ENCODE data around the gene SETD6. TPM values are rescaled to one million over a fixed set of nuclear protein-coding genes. Genes with fewer than 3 reads are reported as not detected.

The SETD6 gene
- total RNA-seq, 3 donors from 2014 or later: 12.8 to 17.5 (median 14.2) TPM

DNA sequence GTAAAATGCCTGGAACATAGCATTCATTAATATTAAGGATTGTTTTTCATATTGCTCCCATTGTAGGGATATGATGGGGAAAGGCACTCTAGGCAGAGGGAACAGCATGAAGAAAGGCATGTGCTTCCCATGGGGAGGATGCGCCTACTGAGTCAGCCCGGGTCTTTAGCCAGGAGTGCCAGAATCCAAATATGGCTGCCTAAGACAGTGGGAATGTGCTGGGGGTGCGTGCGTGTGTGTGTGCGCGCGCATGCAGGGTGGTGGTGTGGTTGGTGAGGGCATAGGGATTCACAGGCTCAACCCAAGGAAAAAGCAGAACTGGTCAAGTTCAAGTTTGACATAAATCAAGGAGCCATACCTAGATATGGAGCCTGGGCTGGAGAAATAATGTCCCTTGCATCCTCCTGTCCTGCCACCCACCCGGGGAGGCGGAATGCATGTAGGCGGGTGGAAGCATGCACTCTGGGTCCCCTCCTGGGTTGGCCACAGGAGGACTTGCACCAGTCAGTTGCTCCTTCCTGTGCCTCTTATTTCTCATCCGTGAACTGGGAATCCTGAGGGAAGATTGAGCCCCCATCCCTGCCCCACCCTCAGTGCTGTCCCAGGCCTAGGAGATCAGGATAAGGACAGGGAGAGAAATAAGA is 34.0 kb upstream of the SETD6 start:
- intact Hi-C loops (cut with DNase I, micrococcal nuclease): no loop called here
- TF ChIP-seq, protein P1, sequence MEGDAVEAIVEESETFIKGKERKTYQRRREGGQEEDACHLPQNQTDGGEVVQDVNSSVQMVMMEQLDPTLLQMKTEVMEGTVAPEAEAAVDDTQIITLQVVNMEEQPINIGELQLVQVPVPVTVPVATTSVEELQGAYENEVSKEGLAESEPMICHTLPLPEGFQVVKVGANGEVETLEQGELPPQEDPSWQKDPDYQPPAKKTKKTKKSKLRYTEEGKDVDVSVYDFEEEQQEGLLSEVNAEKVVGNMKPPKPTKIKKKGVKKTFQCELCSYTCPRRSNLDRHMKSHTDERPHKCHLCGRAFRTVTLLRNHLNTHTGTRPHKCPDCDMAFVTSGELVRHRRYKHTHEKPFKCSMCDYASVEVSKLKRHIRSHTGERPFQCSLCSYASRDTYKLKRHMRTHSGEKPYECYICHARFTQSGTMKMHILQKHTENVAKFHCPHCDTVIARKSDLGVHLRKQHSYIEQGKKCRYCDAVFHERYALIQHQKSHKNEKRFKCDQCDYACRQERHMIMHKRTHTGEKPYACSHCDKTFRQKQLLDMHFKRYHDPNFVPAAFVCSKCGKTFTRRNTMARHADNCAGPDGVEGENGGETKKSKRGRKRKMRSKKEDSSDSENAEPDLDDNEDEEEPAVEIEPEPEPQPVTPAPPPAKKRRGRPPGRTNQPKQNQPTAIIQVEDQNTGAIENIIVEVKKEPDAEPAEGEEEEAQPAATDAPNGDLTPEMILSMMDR (IDR thresholded peaks at IDR 0.05): no peak
- no peaks in the 10 kb centered on the region for H3K9me3 ChIP-seq

DNA sequence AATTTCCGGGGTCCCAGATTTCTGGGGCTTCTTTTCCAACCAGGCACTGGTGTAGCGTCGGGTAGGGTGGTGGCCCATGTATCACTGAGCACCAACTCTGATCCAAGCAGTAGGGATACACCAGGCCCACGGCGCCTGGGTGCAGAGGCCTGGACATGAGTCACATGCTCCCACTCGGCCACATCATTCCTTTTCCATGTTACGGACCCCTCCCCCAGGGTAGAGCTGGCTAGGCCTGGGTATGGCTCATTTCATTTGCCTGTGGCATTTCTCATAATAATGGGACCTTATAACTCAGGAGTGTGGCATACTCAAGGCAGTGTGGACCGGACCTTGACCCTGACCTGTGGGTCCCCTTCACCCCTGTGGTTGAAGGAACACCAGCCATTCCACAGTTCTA is 33.4 kb upstream of the SETD6 start:
- Histone ChIP-seq H3K36me3 (ENCODE audit: low read depth) (no peaks in the 10 kb centered on the region), H3K4me3 (no peak overlapping the region), H3K9me3 (no peaks in the 10 kb centered on the region), H3K4me1 (ENCODE audit: low read depth) (no peaks in the 10 kb centered on the region)
- TF ChIP-seq, protein P1 (IDR thresholded peaks at IDR 0.05): no peak
- DNase-seq: no peak
- intact Hi-C loops (cut with DNase I, micrococcal nuclease): no loop called here
- ATAC-seq: no peak

More for the DNA sequence above, 34.0 kb upstream of the SETD6 start:
- no peak overlapping the region for H3K4me3 ChIP-seq
- ATAC-seq (no peak), DNase-seq (no peak)
- H3K36me3 ChIP-seq (ENCODE audit: low read depth): no peaks in the 10 kb centered on the region
- H3K4me1 ChIP-seq (ENCODE audit: low read depth): no peaks in the 10 kb centered on the region

DNA sequence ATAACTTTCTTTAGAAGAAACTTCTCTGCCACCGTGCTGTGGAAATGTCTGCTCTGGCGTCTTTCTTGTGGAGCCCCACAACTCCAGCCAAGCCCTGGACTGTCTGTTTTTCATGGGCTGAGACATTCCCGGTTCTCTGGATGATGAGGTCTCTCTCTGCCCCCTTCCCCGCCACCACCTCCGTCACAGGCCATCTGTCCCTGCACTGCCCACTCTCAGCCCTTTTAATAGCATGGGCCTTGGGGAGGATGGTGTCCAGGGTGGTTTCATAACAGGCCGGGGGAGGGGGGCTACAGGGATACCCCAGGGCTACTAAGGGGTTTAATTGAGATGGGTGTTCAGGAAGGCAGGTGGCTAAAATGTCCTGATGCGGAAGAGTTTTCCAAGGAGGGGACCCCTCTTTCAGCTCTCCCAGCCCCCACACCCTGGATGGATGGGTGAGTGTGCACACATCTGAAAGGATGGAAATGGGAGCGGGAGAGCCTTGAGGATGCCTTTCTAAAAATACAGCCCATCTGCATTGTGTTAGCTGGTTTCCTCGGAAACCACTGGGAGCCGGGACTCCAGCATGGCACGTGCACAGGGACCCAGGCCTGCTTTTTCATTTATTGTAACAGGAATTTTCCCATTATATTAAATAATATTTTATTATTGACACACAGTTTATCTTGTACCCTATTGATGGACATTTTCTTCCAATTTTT is 30.0 kb upstream of the SETD6 start:
- H3K9me3 ChIP-seq: no peaks in the 10 kb centered on the region
- ATAC-seq (no peak), DNase-seq (no peak)
- H3K36me3 ChIP-seq (ENCODE audit: low read depth): no peaks in the 10 kb centered on the region
- peaks cover 5% of the 10 kb centered on the region for H3K4me1 ChIP-seq (ENCODE audit: low read depth)
- H3K4me3 ChIP-seq: no peak overlapping the region
- intact Hi-C loops (cut with DNase I, micrococcal nuclease): loop anchor here (5.0 kb wide), 1 partner anchor 148 kb away; no protein-coding TSS in a partner anchor
- TF ChIP-seq, protein P1 (IDR thresholded peaks at IDR 0.05): no peak

DNA sequence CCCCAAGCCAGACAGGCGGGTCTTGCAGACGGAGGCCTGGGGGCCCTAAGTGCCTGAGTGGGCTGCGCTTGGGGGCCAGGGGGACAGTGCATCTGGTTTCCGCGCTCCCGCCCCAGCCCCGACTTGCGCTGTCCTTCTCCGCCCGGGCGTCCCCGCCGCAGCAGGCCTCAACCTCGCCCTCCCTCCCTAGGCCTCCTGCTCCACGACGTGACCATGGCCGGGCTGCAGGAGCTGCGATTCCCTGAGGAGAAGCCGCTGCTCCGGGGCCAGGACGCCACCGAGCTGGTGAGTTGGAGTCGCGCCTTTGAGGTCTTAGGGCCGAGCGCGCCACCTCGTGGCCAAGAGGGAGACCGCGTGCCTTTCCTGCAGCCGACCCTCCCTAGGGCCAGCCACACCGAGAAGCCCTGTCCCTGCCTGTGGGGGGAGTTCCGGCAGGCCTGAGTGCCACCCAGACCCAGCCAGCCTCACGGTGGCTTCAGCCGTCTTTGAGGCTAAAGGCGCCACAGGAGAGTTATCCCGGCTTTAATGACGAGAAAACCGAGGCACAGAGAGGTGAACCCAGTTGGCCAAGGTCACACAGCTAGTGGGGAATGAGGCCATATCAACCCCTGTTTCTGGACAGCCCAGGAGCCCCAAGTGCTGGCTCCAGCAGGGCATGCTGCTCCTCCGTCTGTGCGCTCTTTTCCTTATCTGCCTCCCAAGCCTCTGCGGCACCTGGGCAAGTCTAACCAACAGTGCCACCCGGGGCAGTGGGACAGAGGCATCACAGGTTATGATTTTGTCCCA is 27.6 kb upstream of the SETD6 start:
- intact Hi-C loops (cut with DNase I, micrococcal nuclease): loop anchor here (5.0 kb wide), 1 partner anchor 150 kb away; no protein-coding TSS in a partner anchor
- Histone ChIP-seq H3K9me3 (no peaks in the 10 kb centered on the region), H3K4me1 (ENCODE audit: low read depth) (peaks cover 5% of the 10 kb centered on the region), H3K36me3 (ENCODE audit: low read depth) (no peaks in the 10 kb centered on the region), H3K4me3 (no peak overlapping the region)
- TF ChIP-seq, protein P1 (IDR thresholded peaks at IDR 0.05): peak; percentile 74
- ATAC-seq (peak; percentile 93), DNase-seq (peak; percentile 78 to 84 (median 84))

DNA sequence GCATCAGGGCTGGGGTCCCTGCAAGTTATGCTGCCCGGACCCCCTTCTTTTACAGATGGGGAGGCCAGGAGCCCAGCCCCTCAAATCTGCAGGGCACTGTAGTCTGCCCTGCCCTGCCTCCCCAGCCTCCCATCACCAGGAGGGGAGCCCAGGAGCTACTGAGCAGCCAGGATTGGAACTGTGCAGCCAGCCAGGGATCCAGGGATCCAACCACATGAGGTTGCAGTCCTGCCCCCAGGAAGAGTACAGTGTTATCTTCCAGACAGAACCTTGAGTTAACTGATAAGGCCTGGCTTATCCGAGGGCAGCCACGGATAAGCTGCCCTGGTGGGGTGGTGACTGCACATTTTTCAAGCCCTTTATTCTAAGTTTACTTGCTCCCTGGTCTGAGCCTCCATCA is 26.8 kb upstream of the SETD6 start:
- Histone ChIP-seq H3K4me3 (no peak overlapping the region), H3K36me3 (ENCODE audit: low read depth) (no peaks in the 10 kb centered on the region), H3K9me3 (no peaks in the 10 kb centered on the region), H3K4me1 (ENCODE audit: low read depth) (peaks cover 5% of the 10 kb centered on the region)
- TF ChIP-seq, protein P1 (IDR thresholded peaks at IDR 0.05): no peak
- ATAC-seq (no peak), DNase-seq (no peak)
- intact Hi-C loops (cut with DNase I, micrococcal nuclease): loop anchor here (5.0 kb wide), 1 partner anchor 151 kb away; no protein-coding TSS in a partner anchor

All from mucosa of descending colon (tissue), 3 donors.